ENCODE data around the gene NHSL1.

Gene NHSL1

GRCh38 chr6:138424004-138424904 is 75.0 kb downstream of the NHSL1 start:
- DNase-seq: no peak

GRCh38 chr6:138422861-138423260 is 76.4 kb downstream of the NHSL1 start:
- no peak for DNase-seq

GRCh38 chr6:138421608-138422007 is 77.7 kb downstream of the NHSL1 start:
- DNase-seq: no peak

GRCh38 chr6:138421089-138421488 is 78.2 kb downstream of the NHSL1 start:
- DNase-seq: no peak

- no peak for DNase-seq
Measured at GRCh38 chr6:138420356-138420755, 78.9 kb downstream of the NHSL1 start.

GRCh38 chr6:138419766-138420165 is 79.5 kb downstream of the NHSL1 start:
- DNase-seq: no peak

- no peak for DNase-seq
Measured at GRCh38 chr6:138418118-138418742, 81.1 kb downstream of the NHSL1 start.

GRCh38 chr6:138417493-138418117 is 81.7 kb downstream of the NHSL1 start:
- DNase-seq: no peak

- DNase-seq: no peak
Measured at GRCh38 chr6:138416206-138416605, 83.1 kb downstream of the NHSL1 start.

- no peak for DNase-seq
Measured at GRCh38 chr6:138415125-138415524, 84.2 kb downstream of the NHSL1 start.

GRCh38 chr6:138410972-138411880 is 88.1 kb downstream of the NHSL1 start:
- DNase-seq: no peak

- no peak for DNase-seq
Measured at GRCh38 chr6:138410048-138410735, 89.1 kb downstream of the NHSL1 start.

- no peak for DNase-seq
Measured at GRCh38 chr6:138406443-138406842, 92.9 kb downstream of the NHSL1 start.

GRCh38 chr6:138405816-138406413 is 93.4 kb downstream of the NHSL1 start:
- peak; percentile 27 for DNase-seq

GRCh38 chr6:138404666-138405337 is 94.5 kb downstream of the NHSL1 start:
- DNase-seq: no peak

GRCh38 chr6:138403801-138404665 is 95.3 kb downstream of the NHSL1 start, which contains the start of gene HEBP2:
Gene HEBP2 (plus strand): TSS chr6:138404223. CDS start chr6:138404496, 273 bp downstream.
- DNase-seq: peak; percentile 95

- DNase-seq: peak; percentile 17
Measured at GRCh38 chr6:138403324-138403800, 95.9 kb downstream of the NHSL1 start.

GRCh38 chr6:138402838-138403187 is 96.5 kb downstream of the NHSL1 start:
- DNase-seq: no peak

- DNase-seq: no peak
Measured at GRCh38 chr6:138401960-138402837, 97.1 kb downstream of the NHSL1 start.

Data from NCI-H1436 (cell line).